GDM1 (cell line): Measurements from ENCODE around the gene BBC3.
"Not testable (repeated sequence)": the region's sequence is repeated elsewhere in the genome, so short reads cannot be mapped to it uniquely, and the experiment has no call there.

Source experiments
- DNase-seq: peaks from one replicate; lab custom pipeline; 2025; lab: John Stamatoyannopoulos, UW

BBC3 gene

GRCh38 chr19:47258434-47258833 lies 27.4 kb upstream of the BBC3 start:
- DNase-seq: no peak

GRCh38 chr19:47257411-47258169 lies 26.6 kb upstream of the BBC3 start:
- no peak for DNase-seq

GRCh38 chr19:47256693-47257410 lies 25.9 kb upstream of the BBC3 start:
- peak; percentile 100 for DNase-seq

- DNase-seq: peak; percentile 97
Observed at GRCh38 chr19:47255879-47256692, 25.1 kb upstream of the BBC3 start, which contains the start of gene CCDC9. Gene CCDC9 (plus strand): TSS chr19:47256525. CDS start chr19:47258401, 1,876 bp downstream.

GRCh38 chr19:47253970-47254369 lies 23.0 kb upstream of the BBC3 start:
- no peak for DNase-seq

GRCh38 chr19:47253467-47253881 lies 22.5 kb upstream of the BBC3 start:
- no peak for DNase-seq

GRCh38 chr19:47253016-47253415 lies 22.0 kb upstream of the BBC3 start:
- not testable (repeated sequence) for DNase-seq

GRCh38 chr19:47247308-47247990 lies 16.4 kb upstream of the BBC3 start:
- peak; percentile 46 for DNase-seq

GRCh38 chr19:47243776-47244547 lies 13.0 kb upstream of the BBC3 start:
- peak; percentile 96 for DNase-seq

- no peak for DNase-seq
Observed at GRCh38 chr19:47243364-47243775, 12.4 kb upstream of the BBC3 start.

- DNase-seq: no peak
Observed at GRCh38 chr19:47241919-47242577, 11.0 kb upstream of the BBC3 start.

- no peak for DNase-seq
Observed at GRCh38 chr19:47240996-47241918, 10.3 kb upstream of the BBC3 start.

- no peak for DNase-seq
Observed at GRCh38 chr19:47240556-47240955, 9.6 kb upstream of the BBC3 start.

GRCh38 chr19:47239610-47240296 lies 8.8 kb upstream of the BBC3 start:
- no peak for DNase-seq

GRCh38 chr19:47239152-47239551 lies 8.2 kb upstream of the BBC3 start:
- DNase-seq: no peak

GRCh38 chr19:47236072-47236675 lies 5.2 kb upstream of the BBC3 start:
- DNase-seq: no peak

GRCh38 chr19:47232422-47233211 lies 1.6 kb upstream of the BBC3 start:
- DNase-seq: peak; percentile 32
